Psoas muscle (tissue), 8 donors: Measurements from ENCODE around the gene SORBS1. TPM values are rescaled to one million over a fixed set of nuclear protein-coding genes. Genes with fewer than 3 reads are reported as not detected.

ENCODE experiments used
- ATAC-seq, 4 donors: fragments of 200-7000 bp; cut with Tn5 transposase; one replicate each; pipeline ENCODE4 v1.9.1; 2020; ENCODE audit warnings: moderate library complexity in 3 of 4, mild to moderate bottlenecking in 2 of 4
- DNase-seq, 2 donors: peaks; one replicate each; pipeline ENCODE4 v3.0.0-alpha.2; 2020
- H3K27ac ChIP-seq: fragments of 200-600 bp; one replicate; pipeline ENCODE4 v1.8.0; 2022
- H3K27me3 ChIP-seq, 3 donors: fragments of 200-600 bp in 1 of 3; one replicate each; pipeline versions ENCODE4 v1.6.1 to v1.8.0; 2013 to 2022; ENCODE audit warnings: low read length in 2 of 3, mild to moderate bottlenecking in 2 of 3, moderate library complexity in 1 of 3; ENCODE audit not compliant: insufficient read depth in 3 of 3
- H3K36me3 ChIP-seq, 2 donors: fragments of 200-600 bp in 1 of 2; one replicate each; pipeline versions ENCODE4 v1.6.1 to v1.8.0; 2013 to 2022; ENCODE audit warnings: low read depth in 1 of 2, mild to moderate bottlenecking in 1 of 2, moderate library complexity in 1 of 2; ENCODE audit not compliant: insufficient read depth in 1 of 2
- H3K4me1 ChIP-seq: fragments of 200-600 bp; one replicate; pipeline ENCODE4 v1.8.0; 2022
- H3K4me3 ChIP-seq: fragments of 200-600 bp; one replicate; pipeline ENCODE4 v1.8.0; 2022; ENCODE audit warnings: mild to moderate bottlenecking
- H3K9me3 ChIP-seq: fragments of 200-600 bp; one replicate; pipeline ENCODE4 v1.8.0; 2022
- CTCF ChIP-seq: fragments of 200-600 bp; IDR thresholded peaks from one replicate; pipeline ENCODE4 v1.8.0; 2022; ENCODE audit warnings: antibody characterized with exemption
- WGBS, 3 donors: extraction: QIAGEN DNeasy Blood & Tissue Kit; methylation state at CpG; one replicate each; pipeline versions ENCODE4 v1.1.6 to v1.1.7; 2013; 5-methylcytosine and 5-hydroxymethylcytosine counted together
- intact Hi-C, 2 donors: fragments of 100-400 bp; cut with DNase I; formaldehyde crosslinking; loops; one replicate each; pipeline versions ENCODE4 v1.11.0 to v1.14.2; 2022
- polyA plus RNA-seq, 3 donors: library from polyadenylated mRNA; stranded (reverse); fragments of 200-250 nt; gene quantifications; one replicate each; pipeline ENCODE4 v1.2.3, GENCODE V29; 2013
- total RNA-seq, 4 donors: library from RNA; stranded (reverse); fragmentation: NEBNext Ultra II Directional in 2 of 4; extraction: Animal tissue kit (Norgen Biotek cat#: 25700) in 2 of 4; gene quantifications; one replicate each; pipeline versions ENCODE4 v1.2.1 to v1.2.4, GENCODE V29; 2021 to 2023
- donor health status: healthy with polysubstance abuse.
- donor health status: DM: no; HTN: no; CAD: no; lungs with moderate emphysema.
- donor health status: Bipolar disorder and iron deficiency.
- donor health status: healthy.
- donor health status: DM: yes; HTN: yes; CAD: no.
- donor health status: DM: no; HTN: no; CAD: no.
- donor health status: DM: no; HTN: no; CAD: no.
- donor health status: DM: yes; HTN: yes; CAD: no.

SORBS1 gene
- total and polyA plus RNA-seq, 7 donors: 17.3 to 306 (median 145) TPM

- no peak for TF ChIP-seq CTCF
- H3K9me3 ChIP-seq: no peaks in the 10 kb centered on the region
- peak overlapping the region; percentile 90 for H3K27ac ChIP-seq
- WGBS, 3 donors: 43 to 56% (median 46%) methylated on average over 11 of the region's 11 CpGs
- peaks cover 59% of the 10 kb centered on the region for H3K4me1 ChIP-seq
- intact Hi-C loops: no loop called here
- peaks cover 3 to 64% of the 10 kb centered on the region in 2 donors for H3K36me3 ChIP-seq
- no peaks in the 10 kb centered on the region for H3K27me3 ChIP-seq
- H3K4me3 ChIP-seq: peak overlapping the region; percentile 16
- ATAC-seq: peak; percentile 87 to 93 (median 92)
- peak; percentile 75 to 93 for DNase-seq
These were observed 154.4 kb downstream of the SORBS1 start for GRCh38 chr10:95406651-95407280.

GRCh38 chr10:95405655-95406054 is 155.5 kb downstream of the SORBS1 start:
- Histone ChIP-seq H3K4me1 (peaks cover 55% of the 10 kb centered on the region), H3K36me3 (peaks cover 3 to 69% of the 10 kb centered on the region in 2 donors), H3K9me3 (no peaks in the 10 kb centered on the region), H3K4me3 (no peak overlapping the region), H3K27me3 (no peaks in the 10 kb centered on the region), H3K27ac (peak overlapping the region; percentile 90)
- peak in 1 of 4 donors; percentile 26 for ATAC-seq
- TF ChIP-seq CTCF: no peak
- intact Hi-C loops: no loop called here
- DNase-seq: no peak
- 50 to 78% (median 77%) methylated on average over 2 of the region's 2 CpGs for WGBS, 3 donors

GRCh38 chr10:95404864-95405263 is 156.3 kb downstream of the SORBS1 start:
- 70 to 83% (median 70%) methylated on average over 1 of the region's 1 CpG for WGBS, 3 donors
- Histone ChIP-seq H3K4me3 (no peak overlapping the region), H3K4me1 (peaks cover 48% of the 10 kb centered on the region), H3K9me3 (no peaks in the 10 kb centered on the region), H3K27me3 (no peaks in the 10 kb centered on the region), H3K36me3 (peaks cover 3 to 67% of the 10 kb centered on the region in 2 donors), H3K27ac (peak overlapping the region; percentile 90)
- intact Hi-C loops: no loop called here
- no peak for DNase-seq
- ATAC-seq: no peak
- no peak for TF ChIP-seq CTCF

GRCh38 chr10:95404462-95404858 is 156.7 kb downstream of the SORBS1 start:
- no peaks in the 10 kb centered on the region for H3K27me3 ChIP-seq
- H3K4me1 ChIP-seq: peaks cover 44% of the 10 kb centered on the region
- no peak overlapping the region for H3K4me3 ChIP-seq
- DNase-seq: no peak
- ATAC-seq: no peak
- peak overlapping the region; percentile 90 for H3K27ac ChIP-seq
- intact Hi-C loops: no loop called here
- no peak for TF ChIP-seq CTCF
- 77 to 79% (median 79%) methylated on average over 7 of the region's 7 CpGs for WGBS, 3 donors
- peaks cover 3 to 67% of the 10 kb centered on the region in 2 donors for H3K36me3 ChIP-seq
- no peaks in the 10 kb centered on the region for H3K9me3 ChIP-seq
